HepG2 (cell line): ENCODE data around the gene URM1. TPM values are rescaled to one million over a fixed set of nuclear protein-coding genes. Genes with fewer than 3 reads are reported as not detected.

Experiments used
- CREB1 ChIP-seq, 2 experiments: fragments of 450-650 bp in 1 of 2; IDR thresholded peaks; 2 replicates each; pipeline ENCODE4 v1.6.1; 2016 to 2017; ENCODE audit warnings: control low read depth in 1 of 2, mild to moderate bottlenecking in 1 of 2, missing compliant biosample characterization in 1 of 2, missing genetic modification characterization in 1 of 2
- FOXM1 ChIP-seq: sonication (generic); formaldehyde crosslinking; IDR thresholded peaks from 2 replicates; pipeline ENCODE4 v1.5.0; 2020; ENCODE audit warnings: missing genetic modification reagents
- HIVEP1 ChIP-seq: sonication (generic); formaldehyde crosslinking; IDR thresholded peaks from 2 replicates; pipeline ENCODE4 v1.4.0; 2020; ENCODE audit warnings: mild to moderate bottlenecking, missing genetic modification reagents
- IRF9 ChIP-seq: sonication (generic); formaldehyde crosslinking; IDR thresholded peaks from 2 replicates; pipeline ENCODE4 v1.8.0; 2022; ENCODE audit warnings: missing genetic modification reagents, mild to moderate bottlenecking, borderline replicate concordance
- KDM3A ChIP-seq: IDR thresholded peaks from 2 replicates; pipeline ENCODE4 v1.6.1; 2018; ENCODE audit warnings: low read depth, missing compliant biosample characterization
- MTA3 ChIP-seq: sonication (generic); formaldehyde crosslinking; IDR thresholded peaks from 2 replicates; pipeline ENCODE4 v1.4.0; 2020; ENCODE audit warnings: missing genetic modification reagents
- MXD3 ChIP-seq: IDR thresholded peaks from 2 replicates; pipeline ENCODE4 v1.6.1; 2016; ENCODE audit warnings: mild to moderate bottlenecking, missing biosample characterization, missing genetic modification reagents
- PAF1 ChIP-seq: IDR thresholded peaks from 2 replicates; pipeline ENCODE4 v1.6.1; 2016; ENCODE audit warnings: missing genetic modification reagents, missing compliant biosample characterization
- PITX1 ChIP-seq: sonication (generic); formaldehyde crosslinking; IDR thresholded peaks from 2 replicates; pipeline ENCODE4 v1.5.1; 2020; ENCODE audit warnings: mild to moderate bottlenecking, missing genetic modification reagents
- SMARCE1 ChIP-seq: fragments of 450-650 bp; IDR thresholded peaks from 2 replicates; pipeline ENCODE4 v1.6.1; 2017; ENCODE audit warnings: borderline replicate concordance
- SNAPC4 ChIP-seq: sonication (generic); formaldehyde crosslinking; IDR thresholded peaks from 2 replicates; pipeline ENCODE4 v1.4.0; 2020; ENCODE audit warnings: mild to moderate bottlenecking, missing genetic modification reagents
- TEF ChIP-seq: sonication (generic); formaldehyde crosslinking; IDR thresholded peaks from 2 replicates; pipeline ENCODE4 v1.5.0; 2020; ENCODE audit warnings: missing genetic modification reagents
- TOE1 ChIP-seq: sonication (generic); formaldehyde crosslinking; IDR thresholded peaks from 2 replicates; pipeline ENCODE4 v1.4.0; 2020; ENCODE audit warnings: mild to moderate bottlenecking, missing genetic modification reagents
- ZFP37 ChIP-seq: sonication (generic); formaldehyde crosslinking; IDR thresholded peaks from 2 replicates; pipeline ENCODE4 v1.4.0; 2020; ENCODE audit warnings: missing genetic modification reagents, borderline replicate concordance
- ZFP41 ChIP-seq: sonication (generic); formaldehyde crosslinking; IDR thresholded peaks from 2 replicates; pipeline ENCODE4 v1.4.0; 2020; ENCODE audit warnings: mild to moderate bottlenecking, missing genetic modification reagents, borderline replicate concordance
- ZNF256 ChIP-seq: sonication (generic); formaldehyde crosslinking; conservative IDR thresholded peaks from 2 replicates; pipeline ENCODE4 v1.4.0; 2020; ENCODE audit warnings: missing genetic modification reagents
- ZNF264 ChIP-seq: sonication (generic); formaldehyde crosslinking; IDR thresholded peaks from 2 replicates; pipeline ENCODE4 v1.4.0; 2020; ENCODE audit warnings: missing genetic modification reagents
- ZNF44 ChIP-seq: sonication (generic); formaldehyde crosslinking; IDR thresholded peaks from 2 replicates; pipeline ENCODE4 v1.5.1; 2020; ENCODE audit warnings: mild to moderate bottlenecking, missing genetic modification reagents
- ZNF550 ChIP-seq: sonication (generic); formaldehyde crosslinking; IDR thresholded peaks from 2 replicates; pipeline ENCODE4 v1.4.0; 2020; ENCODE audit warnings: mild to moderate bottlenecking, missing genetic modification reagents, borderline replicate concordance
- ZNF83 ChIP-seq: sonication (generic); formaldehyde crosslinking; IDR thresholded peaks from 2 replicates; pipeline ENCODE4 v1.4.0; 2020; ENCODE audit warnings: missing genetic modification reagents, mild to moderate bottlenecking, borderline replicate concordance
- ZSCAN12 ChIP-seq: sonication (generic); formaldehyde crosslinking; IDR thresholded peaks from 2 replicates; pipeline ENCODE4 v1.9.0; 2021; ENCODE audit warnings: mild to moderate bottlenecking, missing genetic modification reagents
- ZSCAN5A ChIP-seq: sonication (generic); formaldehyde crosslinking; IDR thresholded peaks from 2 replicates; pipeline ENCODE4 v1.8.0; 2022; ENCODE audit warnings: mild to moderate bottlenecking, missing genetic modification reagents, borderline replicate concordance
- polyA plus RNA-seq, 8 experiments: library from polyadenylated mRNA; depleted of rRNA in 3 of 8; stranded (reverse) in 7 of 8; unstranded in 1 of 8; fragments of >200 nt; fragmentation: Illumina TruSeq in 4 of 8; extraction: Trizol in 4 of 8; gene quantifications; 2 replicates each; pipeline versions ENCODE4 v1.2.1 to v1.2.3, GENCODE V29; 2011 to 2016; ENCODE audit warnings: low read depth in 4 of 8, missing spikeins in 1 of 8, mixed read lengths in 1 of 8; ENCODE audit not compliant: insufficient read depth in 1 of 8
- total RNA-seq, 5 experiments: library from RNA; depleted of rRNA; stranded (reverse); fragments of >200 nt; fragmentation: Illumina TruSeq; extraction: Trizol; gene quantifications; 2 replicates each; pipeline ENCODE4 v1.2.3, GENCODE V29; 2016; ENCODE audit warnings: low read depth in 1 of 5

Gene URM1
- total and polyA plus RNA-seq, 2 of the 13 experiments (the other 11 are each of a cell fraction or from before 2014, with no cell fraction given) = 37.1 to 41.3 TPM

- TF ChIP-seq ZNF44 = no peak
- TF ChIP-seq TOE1 (CRISPR knock-in tag) = no peak
- no peak for TF ChIP-seq FOXM1 (CRISPR knock-in tag)
- TF ChIP-seq PAF1 (CRISPR knock-in tag) = no peak
- TF ChIP-seq ZNF83 = no peak
- 0 out of 2 replicates have a peak, but pooled peaks have one; percentile 12 for TF ChIP-seq IRF9 (CRISPR knock-in tag)
- TF ChIP-seq ZFP37 = no peak
- no peak for TF ChIP-seq ZNF550 (CRISPR knock-in tag)
- TF ChIP-seq ZNF256 (CRISPR knock-in tag) = no peak
- TF ChIP-seq SNAPC4 (CRISPR knock-in tag) = no peak
- TF ChIP-seq ZSCAN5A = no peak
- TF ChIP-seq PITX1 (CRISPR knock-in tag) = peak; percentile 17; the same call in 1 of the 2 replicates
- 0 out of 2 replicates have a peak, but pooled peaks have one; percentile 38 for TF ChIP-seq ZFP41 (CRISPR knock-in tag)
- TF ChIP-seq TEF = no peak
- TF ChIP-seq KDM3A (CRISPR knock-in tag) = no peak; the same call in 1 of the 2 replicates
- TF ChIP-seq ZSCAN12 (CRISPR knock-in tag) = no peak
- no peak for TF ChIP-seq HIVEP1 (CRISPR knock-in tag)
- no peak for TF ChIP-seq CREB1 (IDR thresholded peaks at IDR 0.05)
- no peak for TF ChIP-seq CREB1 (CRISPR knock-in tag; IDR thresholded peaks at IDR 0.05)
- no peak for TF ChIP-seq MXD3
- no peak for TF ChIP-seq ZNF264
- TF ChIP-seq SMARCE1 = no peak
- TF ChIP-seq MTA3 (CRISPR knock-in tag) = no peak
Measured at GRCh38 chr9:128340691-128341434, 30.3 kb upstream of the URM1 start (continued).
